Measurements from ENCODE around the gene HLTF. TPM values are rescaled to one million over a fixed set of nuclear protein-coding genes. Genes with fewer than 3 reads are reported as not detected.

Gene HLTF
- total RNA-seq, 2 experiments from 2014 or later, result 3.3 to 3.6 TPM

GRCh38 chr3:149010504-149010951 is 75.8 kb downstream of the HLTF start:
- DNase-seq (no peak), ATAC-seq (ENCODE audit: poor library complexity) (no peak)
- ChIA-PET POLR2A (interaction anchor here (1.9 kb wide), 1 partner anchor 18 kb away, joined by 8 read pairs; no protein-coding TSS in a partner anchor), CTCF (interaction anchor here (0.7 kb wide), 1 partner anchor 20 kb away, joined by 3 read pairs; no protein-coding TSS in a partner anchor)
- intact Hi-C loops (cut with DNase I, micrococcal nuclease), result no loop called here
- Histone ChIP-seq H3K36me3 (ENCODE audit: insufficient read depth, low read length) (peaks cover 60% of the 10 kb centered on the region), H3K9me3 (ENCODE audit: control insufficient read depth in 1 of 2, insufficient read depth in 1 of 2, low read length in 2 of 2) (no peaks in the 10 kb centered on the region), H3K4me1 (ENCODE audit: insufficient read depth, low read length) (peaks cover 27% of the 10 kb centered on the region), H3K27me3 (ENCODE audit: control insufficient read depth in 1 of 2, insufficient read depth in 2 of 2, low read length in 2 of 2) (no peaks in the 10 kb centered on the region), H3K27ac (ENCODE audit: low read depth in 1 of 2, low read length in 2 of 2) (no peak overlapping the region), H3K4me3 (ENCODE audit: low read length) (no peak overlapping the region)
- no peak for TF ChIP-seq CTCF (IDR thresholded peaks at IDR 0.05)
- peaks cover 74% of the 10 kb centered on the region for H3K36me3 Mint-ChIP-seq (ENCODE audit: low read depth)
- H3K4me1 Mint-ChIP-seq (ENCODE audit: low read depth), result peaks cover 9% of the 10 kb centered on the region
- no peak overlapping the region for H3K27ac Mint-ChIP-seq
- no peak overlapping the region for H3K4me3 Mint-ChIP-seq
- H3K27me3 Mint-ChIP-seq, result no peaks in the 10 kb centered on the region
- H3K9me3 Mint-ChIP-seq, result no peaks in the 10 kb centered on the region

GRCh38 chr3:149009732-149010131 is 76.6 kb downstream of the HLTF start:
- peaks cover 54% of the 10 kb centered on the region for H3K36me3 ChIP-seq (ENCODE audit: insufficient read depth, low read length)
- no peaks in the 10 kb centered on the region for H3K27me3 ChIP-seq (ENCODE audit: control insufficient read depth in 1 of 2, insufficient read depth in 2 of 2, low read length in 2 of 2)
- Mint-ChIP-seq H3K27me3 (no peaks in the 10 kb centered on the region), H3K36me3 (ENCODE audit: low read depth) (peaks cover 69% of the 10 kb centered on the region), H3K27ac (peak overlapping the region; percentile 9), H3K9me3 (no peaks in the 10 kb centered on the region), H3K4me3 (no peak overlapping the region), H3K4me1 (ENCODE audit: low read depth) (peaks cover 9% of the 10 kb centered on the region)
- no peak overlapping the region for H3K4me3 ChIP-seq (ENCODE audit: low read length)
- peak in 8 of 14 experiments; percentile 6 to 81 (median 15) for DNase-seq
- intact Hi-C loops (cut with DNase I, micrococcal nuclease), result no loop called here
- H3K4me1 ChIP-seq (ENCODE audit: insufficient read depth, low read length), result peaks cover 28% of the 10 kb centered on the region
- ATAC-seq (ENCODE audit: poor library complexity), result peak; percentile 87
- POLR2A ChIA-PET, result interaction anchor here (0.7 to 1.9 kb wide), 2 partner anchors 17 to 19 kb away, joined by 3 to 8 read pairs; partner anchors contain the start of gene GYG1
- TF ChIP-seq CTCF (IDR thresholded peaks at IDR 0.05), result no peak
- CTCF ChIA-PET, result interaction anchor here (0.7 kb wide), 1 partner anchor 57 kb away, joined by 3 read pairs; no protein-coding TSS in a partner anchor
- peak overlapping the region in 1 of 2 donors; percentile 28 for H3K27ac ChIP-seq (ENCODE audit: low read depth in 1 of 2, low read length in 2 of 2)
- no peaks in the 10 kb centered on the region for H3K9me3 ChIP-seq (ENCODE audit: control insufficient read depth in 1 of 2, insufficient read depth in 1 of 2, low read length in 2 of 2)

GRCh38 chr3:149007567-149008257 is 78.6 kb downstream of the HLTF start:
- H3K4me1 ChIP-seq (ENCODE audit: insufficient read depth, low read length), result peaks cover 33% of the 10 kb centered on the region
- Mint-ChIP-seq H3K9me3 (no peaks in the 10 kb centered on the region), H3K27ac (no peak overlapping the region), H3K27me3 (no peaks in the 10 kb centered on the region), H3K36me3 (ENCODE audit: low read depth) (peaks cover 61% of the 10 kb centered on the region), H3K4me1 (ENCODE audit: low read depth) (peaks cover 13% of the 10 kb centered on the region), H3K4me3 (no peak overlapping the region)
- ChIA-PET POLR2A (no interaction called here), CTCF (no interaction called here)
- no peaks in the 10 kb centered on the region for H3K27me3 ChIP-seq (ENCODE audit: control insufficient read depth in 1 of 2, insufficient read depth in 2 of 2, low read length in 2 of 2)
- DNase-seq (no peak), ATAC-seq (ENCODE audit: poor library complexity) (no peak)
- intact Hi-C loops (cut with DNase I, micrococcal nuclease), result no loop called here
- H3K27ac ChIP-seq (ENCODE audit: low read depth in 1 of 2, low read length in 2 of 2), result no peak overlapping the region
- TF ChIP-seq CTCF (IDR thresholded peaks at IDR 0.05), result no peak
- H3K9me3 ChIP-seq (ENCODE audit: control insufficient read depth in 1 of 2, insufficient read depth in 1 of 2, low read length in 2 of 2), result no peaks in the 10 kb centered on the region
- peaks cover 41% of the 10 kb centered on the region for H3K36me3 ChIP-seq (ENCODE audit: insufficient read depth, low read length)
- no peak overlapping the region for H3K4me3 ChIP-seq (ENCODE audit: low read length)

Data from CD4-positive, alpha-beta T cell (primary cell).